H1 (cell line): Measurements from ENCODE around the gene RARRES2. TPM values are rescaled to one million over a fixed set of nuclear protein-coding genes. Genes with fewer than 3 reads are reported as not detected.

ENCODE experiments used
- EP300 ChIP-seq, 2 experiments: IDR thresholded peaks; 1 replicate in 1 of 2; 2 replicates in 1 of 2; pipeline ENCODE4 v1.6.1; 2011 to 2012; ENCODE audit warnings: low read depth in 2 of 2, low read length in 2 of 2, mild to moderate bottlenecking in 2 of 2, borderline replicate concordance in 1 of 2, inconsistent platforms in 1 of 2, moderate library complexity in 1 of 2
- GABPA ChIP-seq: IDR thresholded peaks from 2 replicates; pipeline ENCODE4 v1.6.1; 2011; ENCODE audit warnings: mild to moderate bottlenecking, low read length, moderate library complexity, borderline replicate concordance; ENCODE audit not compliant: insufficient read depth
- KDM1A ChIP-seq: fragments of 200-600, 300-600 bp; sonication (generic); IDR thresholded peaks from 2 replicates; pipeline ENCODE4 v1.7.1; 2016; ENCODE audit warnings: mild to moderate bottlenecking, low read length, borderline replicate concordance
- MAFK ChIP-seq: IDR thresholded peaks from 2 replicates; pipeline ENCODE4 v1.6.1; 2012; ENCODE audit warnings: low read depth, mild to moderate bottlenecking, improper control_type of control experiment, low read length
- polyA plus RNA-seq, 7 experiments: library from polyadenylated mRNA; depleted of rRNA in 3 of 7; stranded (reverse) in 5 of 7; unstranded in 2 of 7; fragments of >200 nt in 5 of 7; fragments of 200-250 nt in 2 of 7; gene quantifications; 1 replicate in 5 of 7; 2 replicates in 1 of 7; 4 replicates in 1 of 7; pipeline versions ENCODE4 v1.2.1 to v1.2.3, GENCODE V29; 2011 to 2013; ENCODE audit warnings: missing spikeins in 2 of 7, mixed read lengths in 2 of 7
- total RNA-seq: library from RNA; stranded (reverse); fragmentation: NEBNext Ultra II Directional; extraction: Animal tissue kit (Norgen Biotek cat#: 25700); gene quantifications from 2 replicates; pipeline ENCODE4 v1.2.1, GENCODE V29; 2021

Gene RARRES2
- total and polyA plus RNA-seq, 2 of the 8 experiments (the other 6 are each of a cell fraction or from before 2014, with no cell fraction given): 254 to 441 TPM

DNA sequence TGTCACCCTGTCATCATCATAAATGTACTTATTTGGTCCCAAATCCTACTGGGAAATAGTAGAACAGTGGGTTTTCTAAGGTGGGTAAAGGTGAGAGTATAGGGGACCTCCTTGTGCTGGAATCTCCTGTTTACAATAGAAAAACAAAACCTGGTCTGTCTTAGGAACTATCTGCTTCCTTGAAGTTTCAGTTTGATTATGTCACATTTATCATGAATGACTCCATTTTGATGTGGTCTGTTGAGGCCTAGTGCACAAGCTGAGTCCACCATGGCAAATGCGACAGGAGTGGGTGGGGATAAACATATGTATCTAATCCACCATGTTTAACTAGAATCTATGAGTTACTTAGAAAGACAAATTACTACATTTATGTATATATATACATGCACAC, 14.2 kb upstream of the RARRES2 start (continued):
- TF ChIP-seq EP300 (IDR thresholded peaks at IDR 0.05; ENCODE audit: borderline replicate concordance in 1 of 2, low read depth in 2 of 2, low read length in 2 of 2) (no peak), MAFK (no peak), KDM1A (no peak), GABPA (no peak)
